ENCODE results near the gene XBP1. TPM values are rescaled to one million over a fixed set of nuclear protein-coding genes. Genes with fewer than 3 reads are reported as not detected.
"Not testable (repeated sequence)": the region's sequence is repeated elsewhere in the genome, so short reads cannot be mapped to it uniquely, and the experiment has no call there.

Gene XBP1
- total RNA-seq, 2 donors from 2014 or later: 205 to 209 TPM

DNA sequence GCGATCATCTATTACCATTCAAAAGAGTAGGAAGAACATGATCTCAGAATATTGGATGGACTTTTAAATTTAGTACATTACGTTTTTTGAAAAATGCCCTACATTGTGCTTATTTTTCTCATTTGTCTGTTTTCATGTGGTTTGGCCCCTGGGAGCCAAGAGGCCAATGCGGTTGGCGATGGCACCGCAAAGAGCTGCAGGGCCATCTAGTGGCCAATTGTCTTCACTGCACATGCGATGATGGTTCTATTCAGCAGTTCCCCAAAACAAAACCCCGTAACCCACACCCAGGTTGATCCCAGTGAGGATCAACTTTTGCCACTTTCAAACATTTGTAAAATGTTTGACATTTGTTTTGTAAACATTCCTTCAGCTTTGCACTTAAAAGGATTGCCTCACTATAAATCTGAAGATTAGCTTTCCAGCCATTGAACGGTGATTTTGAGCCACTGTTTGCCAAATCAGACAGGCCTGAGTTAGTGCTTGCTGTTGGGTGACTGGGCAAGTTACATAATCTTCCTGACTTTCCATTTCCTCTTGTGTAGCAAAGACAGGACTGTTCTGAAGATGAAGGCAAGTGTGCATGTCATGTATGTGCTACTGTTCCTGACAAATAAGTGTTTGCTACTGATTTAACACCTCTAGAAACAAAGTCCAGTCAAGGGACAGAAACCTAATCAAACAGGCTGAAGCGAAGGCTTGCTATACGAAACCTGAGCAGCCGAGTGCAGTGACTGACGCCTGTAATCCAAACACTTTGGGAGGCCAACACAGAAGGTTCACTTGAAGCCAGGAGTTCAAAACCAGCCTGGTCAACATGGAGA lies 29.2 kb upstream of the XBP1 start:
- no peaks in the 10 kb centered on the region for H3K9me3 Mint-ChIP-seq
- peaks cover 0 to 1% of the 10 kb centered on the region in 2 donors for H3K36me3 Mint-ChIP-seq (ENCODE audit: insufficient read depth in 2 of 2)
- H3K4me1 Mint-ChIP-seq (ENCODE audit: low read depth): peaks cover 31% of the 10 kb centered on the region
- H3K4me3 Mint-ChIP-seq: no peak overlapping the region
- H3K27ac Mint-ChIP-seq: peak overlapping the region; percentile 37
- peak; percentile 70 to 74 for ATAC-seq (replicated peaks in 1 of 2)
- no peaks in the 10 kb centered on the region for H3K27me3 Mint-ChIP-seq (ENCODE audit: low read depth)
- DNase-seq: peak; percentile 69 to 75

DNA sequence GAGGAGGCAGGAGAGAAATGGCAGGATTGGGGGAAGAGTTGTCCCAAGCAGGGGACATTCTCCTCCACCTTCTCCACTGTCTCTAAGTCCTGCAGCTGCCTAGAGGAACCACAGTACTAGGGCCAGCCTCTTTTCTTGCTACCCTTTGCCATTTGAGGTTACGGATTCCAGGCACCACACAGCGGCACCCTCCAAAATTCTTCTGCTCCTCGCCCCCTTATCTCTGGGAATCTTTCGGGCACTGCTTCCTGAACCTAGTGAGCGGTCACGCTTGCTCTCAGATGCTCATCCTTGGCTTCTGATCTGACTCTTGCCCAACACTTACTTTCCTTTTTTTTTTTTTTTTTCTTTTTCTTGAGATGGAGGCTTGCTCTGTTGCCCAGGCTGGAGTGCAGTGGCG lies 26.6 kb upstream of the XBP1 start:
- H3K36me3 Mint-ChIP-seq (ENCODE audit: insufficient read depth in 2 of 2): peaks cover 0 to 1% of the 10 kb centered on the region in 2 donors
- DNase-seq (no peak), ATAC-seq (replicated peaks in 1 of 2) (no peak)
- H3K9me3 Mint-ChIP-seq: no peaks in the 10 kb centered on the region
- H3K27me3 Mint-ChIP-seq (ENCODE audit: low read depth): no peaks in the 10 kb centered on the region
- H3K4me1 Mint-ChIP-seq (ENCODE audit: low read depth): peaks cover 39% of the 10 kb centered on the region
- H3K27ac Mint-ChIP-seq: no peak overlapping the region
- no peak overlapping the region for H3K4me3 Mint-ChIP-seq

DNA sequence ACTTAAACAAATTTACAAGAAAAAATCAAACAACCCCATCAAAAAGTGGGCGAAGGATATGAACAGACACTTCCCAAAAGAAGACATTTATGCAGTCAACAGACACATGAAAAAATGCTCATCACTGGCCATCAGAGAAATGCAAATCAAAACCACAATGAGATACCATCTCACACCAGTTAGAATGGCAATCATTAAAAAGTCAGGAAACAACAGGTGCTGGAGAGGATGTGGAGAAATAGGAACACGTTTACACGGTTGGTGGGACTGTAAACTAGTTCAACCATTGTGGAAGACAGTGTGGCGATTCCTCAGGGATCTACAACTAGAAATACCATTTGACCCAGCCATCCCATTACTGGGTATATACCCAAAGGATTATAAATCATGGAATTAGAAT lies 26.1 kb upstream of the XBP1 start:
- not testable (repeated sequence) for H3K27me3 Mint-ChIP-seq (ENCODE audit: low read depth); DNase-seq; H3K36me3 Mint-ChIP-seq (ENCODE audit: insufficient read depth in 2 of 2); H3K27ac Mint-ChIP-seq; ATAC-seq (replicated peaks in 1 of 2); H3K4me3 Mint-ChIP-seq; H3K9me3 Mint-ChIP-seq
- H3K4me1 Mint-ChIP-seq (ENCODE audit: low read depth): peaks cover 44% of the 10 kb centered on the region

DNA sequence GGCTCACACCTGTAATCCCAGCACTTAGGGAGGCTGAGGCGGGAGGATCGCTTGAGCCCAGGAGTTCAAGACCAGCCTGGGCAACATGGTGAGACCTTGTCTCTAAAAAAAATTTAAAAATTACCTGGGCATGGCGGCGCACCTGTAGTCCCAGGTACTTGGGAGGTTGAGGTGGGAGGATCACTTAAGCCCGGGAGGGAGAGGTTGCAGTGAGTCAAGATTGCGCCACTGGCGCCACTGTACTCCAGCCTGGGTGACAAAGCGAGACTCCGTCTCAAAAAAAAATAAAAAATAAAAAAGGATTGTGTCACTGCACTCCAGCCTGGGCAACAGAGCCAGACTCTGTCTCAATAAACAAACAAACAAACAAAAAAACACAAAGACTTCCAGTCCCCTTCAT lies 24.1 kb upstream of the XBP1 start:
- DNase-seq; H3K4me3 Mint-ChIP-seq; ATAC-seq (replicated peaks in 1 of 2); H3K9me3 Mint-ChIP-seq; H3K36me3 Mint-ChIP-seq (ENCODE audit: insufficient read depth in 2 of 2); H3K27ac Mint-ChIP-seq; H3K27me3 Mint-ChIP-seq (ENCODE audit: low read depth): not testable (repeated sequence)
- H3K4me1 Mint-ChIP-seq (ENCODE audit: low read depth): peaks cover 55% of the 10 kb centered on the region

DNA sequence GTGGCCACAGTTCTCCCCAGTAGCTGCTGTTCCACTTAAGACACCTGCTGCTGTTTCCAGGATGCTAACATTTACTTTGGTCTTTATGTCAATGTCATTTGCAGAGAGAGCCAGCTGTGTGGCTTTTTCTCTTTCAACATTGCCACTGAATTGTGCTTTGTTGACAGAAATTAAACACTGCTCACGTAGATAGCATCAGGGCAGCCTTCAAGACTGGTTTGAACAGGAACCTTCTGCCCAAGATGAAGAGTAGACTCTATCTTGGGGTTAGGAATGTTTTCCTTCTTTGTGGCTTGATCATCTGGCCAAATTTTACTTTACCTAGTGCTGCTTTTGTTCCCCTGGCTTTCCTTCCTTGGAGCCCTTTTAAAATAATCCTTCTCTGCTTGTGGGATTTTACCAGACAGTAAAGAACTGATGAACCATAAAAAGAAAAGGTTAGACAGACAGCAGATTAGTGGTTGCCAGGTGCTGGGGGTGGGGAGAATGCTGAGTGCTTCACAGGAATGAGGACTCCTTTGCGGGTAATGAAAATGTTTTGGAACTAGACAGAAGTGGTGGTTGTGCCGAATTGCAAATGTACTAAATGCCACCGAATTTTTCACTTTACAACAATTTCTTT lies 22.7 kb upstream of the XBP1 start:
- Mint-ChIP-seq H3K4me1 (ENCODE audit: low read depth) (peaks cover 61% of the 10 kb centered on the region), H3K4me3 (peak overlapping the region; percentile 10 to 31), H3K36me3 (ENCODE audit: insufficient read depth in 2 of 2) (peaks cover 0 to 1% of the 10 kb centered on the region in 2 donors), H3K27ac (no peak overlapping the region), H3K9me3 (no peaks in the 10 kb centered on the region), H3K27me3 (ENCODE audit: low read depth) (no peaks in the 10 kb centered on the region)
- ATAC-seq (replicated peaks in 1 of 2) (peak; percentile 39 to 59), DNase-seq (no peak)

DNA sequence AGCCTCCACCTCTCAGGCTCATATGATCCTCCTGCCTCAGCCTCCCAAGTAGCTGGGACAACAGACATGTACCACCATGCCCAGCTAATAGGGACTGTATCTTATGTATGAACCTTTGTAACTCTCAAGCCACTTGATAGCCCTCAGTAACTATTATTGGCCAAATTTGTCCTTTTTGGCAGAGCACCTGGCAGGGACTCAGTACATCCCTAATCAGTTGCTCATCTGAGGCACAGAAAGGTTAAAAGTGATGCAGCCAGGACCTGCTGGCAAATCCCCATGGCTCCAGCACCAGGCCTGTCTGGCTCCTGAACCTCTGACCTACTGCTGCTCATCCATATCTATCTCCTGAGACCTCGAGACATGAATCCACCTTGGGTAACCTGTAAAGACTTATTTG lies 21.1 kb upstream of the XBP1 start:
- Mint-ChIP-seq H3K27me3 (ENCODE audit: low read depth) (no peaks in the 10 kb centered on the region), H3K36me3 (ENCODE audit: insufficient read depth in 2 of 2) (peaks cover 0 to 1% of the 10 kb centered on the region in 2 donors), H3K27ac (peak overlapping the region; percentile 7), H3K4me3 (no peak overlapping the region), H3K4me1 (ENCODE audit: low read depth) (peaks cover 62% of the 10 kb centered on the region), H3K9me3 (no peaks in the 10 kb centered on the region)
- DNase-seq (no peak), ATAC-seq (replicated peaks in 1 of 2) (no peak)

DNA sequence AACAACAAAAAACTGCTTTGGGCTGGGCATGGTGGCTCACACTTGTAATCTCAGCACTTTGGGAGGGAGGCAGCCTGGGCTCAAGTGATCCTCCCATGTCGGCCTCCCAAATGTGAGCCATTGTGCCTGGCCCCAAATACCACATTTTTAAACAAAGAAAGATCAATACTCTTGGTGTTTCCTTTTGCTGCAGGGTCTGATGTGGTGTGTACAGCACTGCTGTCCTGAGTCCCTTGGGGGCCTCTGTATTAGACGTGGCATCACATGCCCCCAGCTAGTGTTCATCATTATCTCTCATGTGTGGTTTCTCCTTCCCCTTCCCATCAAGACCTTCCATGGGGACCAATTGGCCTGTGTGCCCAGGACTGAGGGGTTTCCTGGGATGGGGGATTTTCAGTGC lies 20.5 kb upstream of the XBP1 start:
- DNase-seq (no peak), ATAC-seq (replicated peaks in 1 of 2) (no peak)
- peaks cover 62% of the 10 kb centered on the region for H3K4me1 Mint-ChIP-seq (ENCODE audit: low read depth)
- no peak overlapping the region for H3K27ac Mint-ChIP-seq
- H3K36me3 Mint-ChIP-seq (ENCODE audit: insufficient read depth in 2 of 2): peaks cover 0 to 1% of the 10 kb centered on the region in 2 donors
- H3K4me3 Mint-ChIP-seq: no peak overlapping the region
- H3K27me3 Mint-ChIP-seq (ENCODE audit: low read depth): no peaks in the 10 kb centered on the region
- H3K9me3 Mint-ChIP-seq: no peaks in the 10 kb centered on the region

DNA sequence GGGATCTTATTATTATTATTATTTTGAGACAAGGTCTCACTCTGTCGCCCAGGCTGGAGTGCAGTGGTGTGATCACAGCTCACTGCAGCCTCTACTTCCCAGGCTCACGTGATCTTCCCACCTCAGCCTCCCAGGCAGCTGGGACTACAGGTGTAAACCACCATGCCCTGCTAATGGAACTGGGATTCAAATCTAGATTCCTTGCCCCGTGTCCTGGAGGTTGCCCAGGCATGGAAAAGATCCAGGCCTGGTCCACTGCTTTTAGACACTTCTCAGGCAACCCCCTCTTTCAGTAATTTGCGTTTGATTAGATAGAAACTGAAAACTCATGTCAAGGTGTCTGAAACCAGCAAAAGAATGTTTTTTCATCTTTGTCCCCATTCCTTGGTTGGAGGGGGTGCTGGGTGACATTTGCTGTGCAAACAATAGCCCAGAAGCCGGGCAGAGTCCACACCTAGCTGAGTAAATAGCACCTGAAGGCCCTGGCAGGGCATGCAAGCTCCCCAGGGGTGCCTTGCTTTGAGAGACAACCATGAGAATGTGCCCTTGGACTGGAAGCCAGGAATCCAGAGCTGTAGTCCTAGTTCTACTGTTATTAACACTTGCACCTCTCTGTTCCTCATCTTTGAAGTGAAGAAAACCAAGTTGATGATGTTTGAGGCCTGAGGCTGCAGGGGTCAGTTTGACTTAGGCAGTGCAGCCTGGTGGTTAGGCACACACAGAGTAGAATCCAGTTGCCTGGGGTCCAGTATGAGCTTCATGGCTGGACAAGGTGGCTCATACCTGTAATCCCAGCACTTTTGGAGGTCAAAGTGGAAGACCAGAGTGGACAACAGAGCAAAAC lies 19.1 kb upstream of the XBP1 start:
- Mint-ChIP-seq H3K4me3 (peak overlapping the region in 1 of 2 donors; percentile 20), H3K36me3 (ENCODE audit: insufficient read depth in 2 of 2) (peaks cover 0 to 1% of the 10 kb centered on the region in 2 donors), H3K27ac (no peak overlapping the region)

DNA sequence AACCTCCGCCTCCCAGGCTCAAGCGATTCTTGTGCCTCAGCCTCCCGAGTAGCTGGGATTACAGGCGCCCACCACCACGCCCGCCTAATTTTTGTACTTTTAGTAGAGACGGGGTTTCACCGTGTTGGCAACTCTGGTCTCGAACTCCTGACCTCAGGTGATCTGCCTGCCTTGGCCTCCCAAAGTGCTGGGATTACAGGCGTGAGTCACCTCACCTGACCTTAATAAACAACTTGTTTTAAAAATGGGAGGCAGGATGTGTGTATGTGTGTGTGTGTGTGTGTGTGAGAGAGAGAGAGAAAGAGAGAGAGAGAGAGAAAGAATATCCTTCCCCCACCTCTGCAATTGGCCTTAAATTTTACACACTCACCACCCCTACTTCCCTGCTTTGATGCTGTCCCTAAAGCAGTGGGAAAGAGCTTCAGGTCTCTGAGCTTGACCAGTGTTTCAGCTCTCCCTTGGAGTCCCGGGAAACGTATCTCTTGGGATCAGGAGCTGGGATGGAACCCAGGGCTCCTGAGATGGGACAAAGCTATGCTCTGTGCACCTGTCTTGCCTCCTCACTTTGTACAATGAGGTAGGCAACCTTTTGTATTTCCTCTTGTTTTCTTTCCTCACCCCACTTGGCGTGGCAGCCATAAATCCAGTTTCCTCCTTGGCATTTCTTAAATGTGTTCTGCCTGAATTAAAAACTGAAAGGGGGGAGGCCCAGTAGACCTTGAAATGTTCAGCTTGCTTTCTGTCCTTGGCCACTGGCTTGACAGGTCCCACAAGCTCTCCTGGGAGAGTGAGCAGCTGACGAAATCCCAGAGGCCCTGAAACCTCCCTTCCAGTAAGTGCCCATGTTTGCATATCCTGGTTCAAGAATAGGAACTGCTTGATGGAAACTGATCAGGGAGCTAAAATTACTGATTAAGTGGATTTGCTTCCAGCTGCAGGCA lies 17.8 kb upstream of the XBP1 start:
- Mint-ChIP-seq H3K36me3 (ENCODE audit: insufficient read depth in 2 of 2) (peaks cover 0 to 1% of the 10 kb centered on the region in 2 donors), H3K9me3 (no peaks in the 10 kb centered on the region), H3K4me3 (no peak overlapping the region), H3K4me1 (ENCODE audit: low read depth) (peaks cover 77% of the 10 kb centered on the region), H3K27me3 (ENCODE audit: low read depth) (no peaks in the 10 kb centered on the region), H3K27ac (no peak overlapping the region)
- no peak for DNase-seq
- ATAC-seq (replicated peaks in 1 of 2): no peak

More for the DNA sequence above, 19.1 kb upstream of the XBP1 start:
- H3K4me1 Mint-ChIP-seq (ENCODE audit: low read depth): peaks cover 71% of the 10 kb centered on the region
- no peaks in the 10 kb centered on the region for H3K9me3 Mint-ChIP-seq
- ATAC-seq (replicated peaks in 1 of 2) (no peak), DNase-seq (no peak)
- H3K27me3 Mint-ChIP-seq (ENCODE audit: low read depth): no peaks in the 10 kb centered on the region

DNA sequence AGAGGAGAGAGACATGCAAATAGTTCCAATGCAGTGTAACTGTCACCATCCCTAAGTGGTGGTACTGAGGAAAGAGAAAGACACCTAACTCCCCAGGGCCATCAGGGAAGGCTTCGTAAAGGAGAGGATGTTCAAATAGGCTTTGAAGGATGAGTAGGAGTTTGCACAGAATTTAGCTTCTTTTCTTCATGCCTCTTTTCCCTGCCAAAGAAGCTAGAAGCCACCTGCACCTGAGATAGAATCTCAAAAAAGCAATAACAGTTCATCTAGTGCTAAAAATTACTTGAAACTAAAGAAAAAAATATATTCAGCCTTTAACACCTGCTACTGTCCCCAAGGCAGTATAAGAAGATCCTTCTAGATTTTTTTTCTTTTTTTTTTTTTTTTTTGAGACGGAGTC lies 16.7 kb upstream of the XBP1 start:
- ATAC-seq (replicated peaks in 1 of 2): no peak
- peaks cover 77% of the 10 kb centered on the region for H3K4me1 Mint-ChIP-seq (ENCODE audit: low read depth)

DNA sequence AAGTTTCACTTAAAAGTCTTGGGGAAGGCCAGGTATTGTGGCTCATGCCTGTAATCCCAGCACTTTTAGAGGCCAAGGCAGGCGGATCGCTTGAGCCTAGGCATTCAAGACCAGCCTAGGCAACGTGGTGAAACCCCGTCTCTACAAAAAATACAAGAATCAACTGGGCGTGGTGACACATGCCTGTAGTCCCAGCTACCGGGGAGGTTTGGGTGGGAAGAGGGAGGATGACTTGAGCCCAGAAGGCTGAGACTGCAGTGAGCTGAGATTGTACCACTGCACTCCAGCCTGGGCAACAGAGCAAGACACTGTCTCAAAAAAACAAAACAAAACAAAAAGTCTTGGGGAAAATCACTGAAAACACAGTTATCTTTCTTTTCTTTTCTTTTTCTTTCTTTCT lies 15.4 kb upstream of the XBP1 start:
- Mint-ChIP-seq H3K4me3 (no peak overlapping the region), H3K9me3 (no peaks in the 10 kb centered on the region), H3K27ac (no peak overlapping the region), H3K4me1 (ENCODE audit: low read depth) (peaks cover 77% of the 10 kb centered on the region), H3K36me3 (ENCODE audit: insufficient read depth in 2 of 2) (peaks cover 0 to 1% of the 10 kb centered on the region in 2 donors), H3K27me3 (ENCODE audit: low read depth) (no peaks in the 10 kb centered on the region)
- no peak for ATAC-seq (replicated peaks in 1 of 2)
- no peak for DNase-seq

More for the DNA sequence above, 16.7 kb upstream of the XBP1 start:
- H3K36me3 Mint-ChIP-seq (ENCODE audit: insufficient read depth in 2 of 2): peaks cover 0 to 1% of the 10 kb centered on the region in 2 donors
- no peak for DNase-seq
- H3K9me3 Mint-ChIP-seq: no peaks in the 10 kb centered on the region
- H3K4me3 Mint-ChIP-seq: no peak overlapping the region
- H3K27ac Mint-ChIP-seq: no peak overlapping the region
- H3K27me3 Mint-ChIP-seq (ENCODE audit: low read depth): no peaks in the 10 kb centered on the region

DNA sequence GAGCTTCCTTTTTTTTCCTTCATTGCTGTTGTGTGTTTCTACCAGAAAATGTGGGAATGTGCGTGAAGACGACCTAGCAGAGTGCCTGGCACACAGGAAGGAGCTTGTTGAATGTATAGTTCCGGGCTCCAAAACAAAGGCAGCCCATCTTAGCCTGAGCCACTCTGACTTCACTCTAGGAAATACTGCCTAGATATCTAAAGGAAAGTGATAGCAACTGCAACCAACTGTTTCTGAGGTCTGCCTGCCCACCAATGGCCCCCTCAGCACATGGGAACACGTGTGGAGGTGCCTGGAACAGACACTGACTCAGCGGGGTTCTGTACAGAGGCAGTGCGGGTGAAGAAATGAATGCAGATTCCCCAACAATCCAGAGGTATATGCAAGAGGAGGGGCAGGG lies 14.7 kb upstream of the XBP1 start:
- H3K27ac Mint-ChIP-seq: no peak overlapping the region
- DNase-seq (no peak), ATAC-seq (replicated peaks in 1 of 2) (no peak)
- H3K27me3 Mint-ChIP-seq (ENCODE audit: low read depth): no peaks in the 10 kb centered on the region
- peaks cover 0 to 1% of the 10 kb centered on the region in 2 donors for H3K36me3 Mint-ChIP-seq (ENCODE audit: insufficient read depth in 2 of 2)
- no peaks in the 10 kb centered on the region for H3K9me3 Mint-ChIP-seq
- H3K4me3 Mint-ChIP-seq: peak overlapping the region in 1 of 2 donors; percentile 1
- peaks cover 82% of the 10 kb centered on the region for H3K4me1 Mint-ChIP-seq (ENCODE audit: low read depth)
